HFFc6 (cell line): ENCODE results near the gene MMS19. TPM values are rescaled to one million over a fixed set of nuclear protein-coding genes. Genes with fewer than 3 reads are reported as not detected.

Source experiments
- DNase-seq: peaks from one replicate; pipeline ENCODE4 v3.0.0-alpha.2; 2018
- H3K27ac Mint-ChIP-seq: 2 replicates; pipeline ENCODE4 v1.8.0; 2020; ENCODE audit warnings: mild to moderate bottlenecking, mixed read lengths
- H3K27me3 Mint-ChIP-seq: 2 replicates; pipeline ENCODE4 v1.8.0; 2021; ENCODE audit warnings: mild to moderate bottlenecking, moderate library complexity, mixed read lengths; ENCODE audit not compliant: insufficient read depth
- H3K36me3 Mint-ChIP-seq: 2 replicates; pipeline ENCODE4 v1.8.0; 2021; ENCODE audit warnings: low read depth, mixed read lengths
- H3K4me1 Mint-ChIP-seq: 2 replicates; pipeline ENCODE4 v1.8.0; 2020; ENCODE audit warnings: low read depth, mixed read lengths
- H3K4me3 Mint-ChIP-seq: 2 replicates; pipeline ENCODE4 v1.8.0; 2020; ENCODE audit warnings: mild to moderate bottlenecking, moderate library complexity, mixed read lengths
- H3K9me3 Mint-ChIP-seq: 2 replicates; pipeline ENCODE4 v1.8.0; 2020; ENCODE audit warnings: mild to moderate bottlenecking, mixed read lengths
- CTCF ChIP-seq: fragments of 200-600 bp; sonication (generic); IDR thresholded peaks from 2 replicates; pipeline ENCODE4 v1.5.0; 2021; ENCODE audit warnings: antibody characterized with exemption, mild to moderate bottlenecking
- total RNA-seq, 6 experiments: library from RNA; stranded (reverse); fragmentation: NEBNext Ultra II Directional; extraction: Animal tissue kit (Norgen Biotek cat#: 25700); gene quantifications; 2 replicates in 1 of 6; 3 replicates in 5 of 6; pipeline ENCODE4 v1.2.3, GENCODE V29; 2021

Gene MMS19
- total RNA-seq, 6 experiments from 2014 or later = 53.8 to 61.2 (median 56.3) TPM

GRCh38 chr10:97408496-97408992, 89.7 kb downstream of the MMS19 start:
- no peak for DNase-seq
- Mint-ChIP-seq H3K36me3 (no peaks in the 10 kb centered on the region), H3K27me3 (peaks cover 1% of the 10 kb centered on the region; the same call in 1 of the 2 replicates), H3K4me3 (no peak overlapping the region), H3K9me3 (no peaks in the 10 kb centered on the region), H3K27ac (no peak overlapping the region), H3K4me1 (peaks cover 12% of the 10 kb centered on the region)
- TF ChIP-seq CTCF = no peak

Other genes with a start within 250 kb of the MMS19 start
- 10 to 100 TPM in 3 of 6 experiments, 1 to 10 TPM in 3; 5.2 to 12.3 (median 10.2) TPM for gene ARHGAP19, start 205.8 kb downstream of the MMS19 start, total RNA-seq
- gene FRAT1, start 179.2 kb downstream of the MMS19 start, total RNA-seq = 1 to 10 TPM in 4 of 6 experiments, under 1 TPM in 2; 0.82 to 1.3 (median 1.1) TPM
- 1 to 10 TPM; 2.2 to 2.9 (median 2.6) TPM for gene FRAT2, start 163.7 kb downstream of the MMS19 start, total RNA-seq
- 10 to 100 TPM; 37.3 to 46.6 (median 42.2) TPM for gene RRP12, start 97.1 kb downstream of the MMS19 start, total RNA-seq
- 100 to 1,000 TPM; 505 to 594 (median 542) TPM for gene PGAM1, start 72.2 kb downstream of the MMS19 start, total RNA-seq
- 10 to 100 TPM; 36.2 to 42.8 (median 39.9) TPM for gene EXOSC1, start 52.4 kb downstream of the MMS19 start, total RNA-seq
- 10 to 100 TPM; 60.7 to 64.9 (median 63.1) TPM for gene ZDHHC16, start 52.2 kb downstream of the MMS19 start, total RNA-seq
- gene UBTD1, start 502 bp upstream of the MMS19 start, total RNA-seq = 10 to 100 TPM; 31.3 to 42.1 (median 34.8) TPM
- 1 to 10 TPM in 4 of 6 experiments, under 1 TPM in 2; 0.31 to 7.7 (median 6.5) TPM for gene ANKRD2, start 74.4 kb upstream of the MMS19 start, total RNA-seq
- gene HOGA1, start 86.0 kb upstream of the MMS19 start, total RNA-seq = under 1 TPM; 0.26 to 0.66 (median 0.46) TPM
- gene C10orf62, start 91.3 kb upstream of the MMS19 start, total RNA-seq = not detected
- gene MORN4, start 135.1 kb upstream of the MMS19 start, total RNA-seq = 10 to 100 TPM in 3 of 6 experiments, 1 to 10 TPM in 3; 9.4 to 11.3 (median 10.1) TPM
- gene PI4K2A, start 142.2 kb upstream of the MMS19 start, total RNA-seq = 10 to 100 TPM; 26.7 to 35.3 (median 31.6) TPM
- 10 to 100 TPM; 28.2 to 44.8 (median 39.5) TPM for gene AVPI1, start 188.8 kb upstream of the MMS19 start, total RNA-seq
- gene MARVELD1, start 215.3 kb upstream of the MMS19 start, total RNA-seq = 10 to 100 TPM; 76.7 to 94.7 (median 80.9) TPM
- 10 to 100 TPM; 16.6 to 23.0 (median 18.3) TPM for gene ZFYVE27, start 238.7 kb upstream of the MMS19 start, total RNA-seq